HG02884 (cell line): ENCODE data around the gene MELK.
A peak's percentile ranks its signal among the peaks of the same experiment; 100 is the strongest.

Experiments used
- ATAC-seq: cut with Tn5 transposase; IDR thresholded peaks from one replicate; pipeline ENCODE4 v1.9.1; 2021; ENCODE audit warnings: mild to moderate bottlenecking, moderate library complexity; ENCODE audit not compliant: unreplicated experiment

Gene MELK

DNA sequence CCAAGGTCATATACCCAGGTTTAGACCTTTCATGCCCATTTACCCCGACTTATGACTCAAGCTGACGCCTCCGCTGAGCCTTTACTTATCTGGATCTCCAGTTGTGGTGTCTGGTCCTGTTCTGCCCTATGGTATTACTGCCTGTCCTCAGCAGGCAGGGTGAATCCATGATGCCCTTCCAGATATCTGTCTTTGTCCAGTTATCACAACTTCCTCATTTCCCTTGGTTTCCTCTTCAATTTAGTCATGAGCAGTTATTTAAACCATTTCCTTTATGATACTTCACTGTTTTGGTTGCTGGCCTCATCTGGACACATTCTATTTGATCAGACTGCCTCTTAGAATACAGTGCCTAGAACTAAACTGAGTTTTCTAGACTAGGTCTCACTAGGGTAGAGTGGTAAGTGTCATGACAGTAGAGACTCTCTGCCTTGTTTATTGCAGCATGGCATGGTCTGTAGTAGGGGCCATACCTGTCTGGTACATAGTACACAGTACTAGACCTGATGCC is 93.3 kb downstream of the MELK start:
- peak; percentile 70 for ATAC-seq

DNA sequence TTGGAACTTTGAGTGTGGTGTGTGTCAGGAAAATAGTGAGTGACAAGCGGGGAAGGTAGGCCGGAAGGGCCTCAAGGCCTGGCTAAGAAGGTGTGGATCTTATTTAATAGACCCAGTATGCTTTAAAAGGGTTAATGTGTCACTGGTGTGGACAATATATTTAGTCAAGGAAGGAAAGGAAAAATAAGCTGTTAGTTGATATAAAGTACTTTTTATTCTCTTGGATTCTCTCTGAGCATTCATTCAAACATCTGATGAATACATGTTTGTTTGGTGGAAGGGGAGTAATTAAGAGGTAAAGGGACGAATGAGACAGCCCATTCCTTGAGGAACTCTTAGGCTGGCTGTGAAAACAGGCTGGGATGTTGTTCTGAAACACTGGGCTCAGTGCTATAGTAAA is 98.9 kb downstream of the MELK start:
- no peak for ATAC-seq

DNA sequence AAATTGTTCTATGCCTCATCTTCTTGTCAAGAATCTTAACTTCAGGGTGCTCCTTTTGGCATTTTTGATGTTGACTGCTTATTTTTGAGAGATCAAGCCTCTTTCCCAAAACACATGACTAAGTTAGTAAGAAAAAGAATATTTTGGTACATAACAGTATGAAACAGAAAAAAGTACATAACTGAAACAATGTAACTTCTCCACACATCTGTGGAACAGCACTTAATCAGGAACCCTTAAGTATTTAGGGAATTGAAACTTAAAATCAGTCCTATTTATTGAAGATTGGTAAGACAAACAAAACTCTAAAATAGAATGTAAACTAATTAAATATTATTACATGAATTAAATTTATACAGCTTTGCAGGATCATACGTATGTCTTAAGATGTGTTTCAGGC is 103.4 kb downstream of the MELK start:
- no peak for ATAC-seq

DNA sequence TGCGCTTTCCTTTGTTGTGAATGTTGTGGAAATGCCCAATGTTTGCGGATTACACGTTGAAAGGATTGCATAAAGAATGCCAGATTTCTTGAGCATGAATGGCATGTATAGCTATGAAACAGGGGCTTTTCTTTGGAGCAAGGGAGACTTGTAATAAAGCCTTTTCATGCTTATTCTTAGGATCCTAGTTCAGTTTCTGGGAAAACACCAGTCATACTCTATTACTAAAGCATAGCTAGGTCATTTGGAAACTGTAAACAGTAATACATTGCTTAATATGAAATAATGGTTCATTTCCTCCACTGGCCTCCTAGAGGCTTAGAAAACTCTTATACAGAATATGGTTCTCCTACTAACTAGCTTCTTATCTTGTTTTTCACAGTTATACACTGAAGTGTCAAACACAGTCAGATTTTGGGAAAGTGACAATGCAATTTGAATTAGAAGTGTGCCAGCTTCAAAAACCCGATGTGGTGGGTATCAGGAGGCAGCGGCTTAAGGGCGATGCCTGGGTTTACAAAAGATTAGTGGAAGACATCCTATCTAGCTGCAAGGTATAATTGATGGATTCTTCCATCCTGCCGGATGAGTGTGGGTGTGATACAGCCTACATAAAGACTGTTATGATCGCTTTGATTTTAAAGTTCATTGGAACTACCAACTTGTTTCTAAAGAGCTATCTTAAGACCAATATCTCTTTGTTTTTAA is 104.2 kb downstream of the MELK start:
- ATAC-seq, result no peak

DNA sequence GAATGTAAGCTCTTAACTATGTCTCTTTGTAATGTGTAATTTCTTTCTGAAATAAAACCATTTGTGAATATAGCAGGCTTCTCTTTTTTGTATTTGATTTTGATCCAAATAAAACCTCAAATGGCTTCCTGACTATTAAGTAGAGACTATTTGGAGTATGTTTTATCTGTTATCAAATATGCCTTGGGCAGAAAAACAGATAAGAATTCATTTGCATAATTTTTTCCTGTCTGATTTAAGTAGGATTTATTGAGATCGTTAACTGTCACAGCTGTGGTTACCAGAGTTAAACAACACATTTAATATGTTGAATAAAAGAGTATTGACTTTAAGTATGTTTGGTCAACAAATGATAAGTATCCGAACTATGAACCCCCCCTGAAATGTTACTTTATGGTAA is 104.9 kb downstream of the MELK start:
- ATAC-seq, result no peak

DNA sequence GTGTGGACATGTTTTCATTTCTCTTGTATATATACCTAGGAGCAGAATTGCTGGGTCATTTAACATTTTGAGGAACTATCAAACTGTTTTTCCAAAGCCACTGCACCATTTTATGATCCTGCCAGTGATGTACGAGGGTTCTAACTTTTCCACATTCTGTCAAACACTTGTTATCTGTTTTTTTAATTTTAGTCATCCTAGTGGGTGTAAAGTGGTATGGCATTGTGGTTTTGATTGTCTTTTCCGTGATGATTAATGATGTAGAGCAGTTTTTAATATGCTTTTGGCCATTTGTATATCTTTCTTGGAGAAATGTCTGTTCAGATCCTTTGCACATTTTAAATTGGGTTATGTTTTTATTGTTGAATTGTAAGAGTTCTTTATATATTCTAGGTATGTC is 107.0 kb downstream of the MELK start:
- no peak for ATAC-seq

DNA sequence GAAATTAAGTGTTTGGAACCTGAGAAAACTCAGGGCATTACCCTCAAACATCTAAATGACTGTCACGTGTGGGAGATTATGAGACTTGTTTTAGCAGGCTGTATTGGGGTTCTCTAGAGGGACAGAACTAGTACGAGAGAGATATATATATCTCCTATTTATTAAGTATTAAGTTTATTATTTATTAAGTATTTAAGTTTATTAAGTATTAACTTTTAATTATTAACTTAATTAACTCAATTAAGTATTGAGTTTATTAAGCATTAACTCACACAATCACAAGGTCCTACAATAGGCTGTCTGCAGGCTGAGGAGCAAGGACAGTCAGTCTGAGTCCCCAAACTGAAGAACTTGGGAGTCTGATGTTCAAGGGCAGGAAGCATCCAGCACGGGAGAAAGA is 113.8 kb downstream of the MELK start:
- no peak for ATAC-seq

DNA sequence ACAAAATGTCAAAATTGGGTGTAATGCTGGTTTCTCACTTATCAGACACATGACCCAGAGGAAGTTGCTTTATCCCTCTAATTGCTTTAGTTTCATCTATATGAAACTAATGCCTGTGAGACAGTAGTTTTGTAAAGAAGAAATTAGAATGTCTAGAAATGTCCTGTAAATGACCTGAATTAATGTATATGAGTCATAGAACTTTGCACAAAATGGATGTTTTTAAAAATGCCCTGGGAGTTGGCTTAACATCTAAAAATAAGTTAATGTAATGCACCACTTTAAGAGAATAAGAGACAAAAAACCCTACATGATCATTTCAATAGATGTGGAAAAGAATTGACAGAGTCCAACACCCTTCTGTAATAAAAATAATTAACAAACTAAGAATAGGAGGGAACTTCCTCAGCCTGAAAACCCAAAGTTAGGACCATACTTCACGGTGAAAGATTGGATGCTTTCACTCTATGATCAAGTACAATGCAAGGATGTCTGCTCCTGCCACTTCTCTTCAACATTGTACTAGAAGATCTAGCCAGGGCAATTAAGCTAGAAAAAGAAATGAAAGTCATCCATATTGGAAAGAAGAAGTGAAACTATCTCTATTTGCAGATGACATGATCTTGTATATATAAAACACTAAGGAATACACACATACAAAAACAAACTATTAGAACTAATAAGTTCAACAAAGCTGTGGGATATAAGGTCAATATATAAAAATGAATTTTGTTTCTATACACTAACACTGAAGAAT is 117.9 kb downstream of the MELK start:
- no peak for ATAC-seq

DNA sequence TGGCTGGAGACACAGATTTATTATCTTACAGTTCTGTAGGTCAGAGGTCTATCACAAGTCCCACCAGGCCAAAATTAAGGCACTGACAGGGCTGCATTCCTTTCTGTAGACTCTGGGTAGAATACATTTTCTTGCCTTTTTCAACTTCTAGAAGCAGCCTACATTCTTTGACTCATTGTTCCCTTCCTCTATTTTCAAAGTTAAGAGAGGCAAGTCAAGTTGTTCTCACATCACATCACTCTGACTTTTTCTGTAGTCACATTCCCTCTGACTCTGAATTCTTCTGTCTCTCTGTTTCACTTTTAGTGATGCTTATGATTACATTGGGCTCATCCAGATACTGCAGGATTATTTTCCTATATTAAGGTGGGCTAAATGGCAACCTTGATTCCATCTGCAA is 119.0 kb downstream of the MELK start:
- ATAC-seq, result no peak

DNA sequence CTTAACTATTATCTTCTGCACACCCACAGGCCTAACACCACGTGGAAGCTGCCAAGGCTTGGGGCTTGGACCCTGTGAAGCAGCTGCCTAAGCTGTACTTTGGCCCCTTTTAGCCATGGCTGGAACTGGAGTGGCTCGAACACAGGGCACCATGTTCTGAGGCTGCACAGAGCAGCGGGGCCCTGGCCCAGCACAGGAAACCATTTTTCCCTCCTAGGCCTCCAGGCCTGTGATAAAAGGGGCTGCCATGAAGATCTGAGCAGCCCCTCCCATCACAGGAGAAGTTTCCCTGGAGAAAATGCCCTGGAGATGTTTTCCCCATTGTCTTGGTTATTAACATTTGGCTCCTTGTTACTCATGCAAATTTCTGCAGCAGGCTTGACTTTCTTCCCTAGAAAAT is 126.3 kb downstream of the MELK start:
- ATAC-seq, result no peak

DNA sequence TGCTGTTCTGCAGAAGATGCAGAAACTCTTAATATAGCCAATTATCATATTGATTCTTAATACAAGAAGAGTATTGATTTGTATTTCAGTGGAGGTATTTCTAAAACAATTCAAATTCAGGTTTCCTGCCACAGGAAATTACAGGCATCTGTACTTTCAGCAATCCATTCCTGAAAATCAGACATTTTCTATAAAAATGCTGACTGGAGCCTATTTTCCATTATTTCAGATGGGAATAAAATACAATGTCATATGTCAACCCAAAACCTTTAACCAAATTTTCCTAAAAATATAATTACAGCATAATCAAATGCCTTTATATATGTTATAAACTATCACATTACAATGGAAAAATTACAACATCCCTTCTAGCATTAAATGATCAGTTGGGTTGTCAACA is 131.5 kb downstream of the MELK start:
- ATAC-seq, result no peak

DNA sequence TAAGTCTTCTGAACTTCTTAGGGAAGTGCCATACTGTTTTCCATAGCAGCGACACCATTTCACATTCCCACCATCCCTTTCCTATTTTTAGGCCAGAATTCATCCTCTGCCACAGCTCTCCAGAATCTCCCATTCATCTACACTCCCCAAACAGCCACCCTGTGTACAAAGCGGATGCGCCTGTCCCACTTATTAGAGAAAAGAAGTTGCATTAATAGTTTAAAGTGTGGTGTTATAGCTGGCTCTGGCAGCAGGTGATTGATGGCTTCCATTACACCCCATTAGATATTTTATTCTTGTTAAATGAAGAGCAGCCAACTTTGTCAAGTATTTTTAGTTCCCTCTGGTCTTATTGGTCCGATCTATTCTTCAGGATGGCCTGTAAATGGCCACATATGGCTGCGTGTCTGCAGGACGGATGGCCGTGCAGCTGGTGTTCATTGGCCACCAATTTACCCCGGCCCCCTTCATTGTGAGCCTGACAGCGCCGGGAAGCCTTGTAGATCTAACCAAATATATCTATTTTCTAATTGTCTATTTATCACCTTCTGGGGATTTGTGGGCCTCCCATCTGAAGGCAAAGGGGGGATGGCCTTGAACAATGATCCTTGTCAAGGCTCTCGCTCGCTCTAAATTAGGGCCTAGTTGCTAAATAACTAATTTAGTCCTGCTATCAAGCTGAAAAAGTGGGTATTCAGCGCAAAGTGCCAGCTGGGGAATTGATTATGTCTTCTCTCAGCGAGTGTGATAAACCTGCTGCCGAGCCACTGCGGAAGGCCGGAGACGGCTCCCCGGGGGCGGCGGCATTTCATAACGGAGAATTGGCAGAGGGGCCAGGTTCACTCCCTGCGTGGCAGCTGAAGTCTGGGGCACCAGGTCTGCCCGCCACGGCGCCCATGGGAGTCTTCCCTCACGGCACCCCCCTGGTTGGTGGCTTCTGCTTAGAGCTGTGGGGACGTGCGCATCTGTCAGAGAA is 141.1 kb downstream of the MELK start:
- no peak for ATAC-seq

DNA sequence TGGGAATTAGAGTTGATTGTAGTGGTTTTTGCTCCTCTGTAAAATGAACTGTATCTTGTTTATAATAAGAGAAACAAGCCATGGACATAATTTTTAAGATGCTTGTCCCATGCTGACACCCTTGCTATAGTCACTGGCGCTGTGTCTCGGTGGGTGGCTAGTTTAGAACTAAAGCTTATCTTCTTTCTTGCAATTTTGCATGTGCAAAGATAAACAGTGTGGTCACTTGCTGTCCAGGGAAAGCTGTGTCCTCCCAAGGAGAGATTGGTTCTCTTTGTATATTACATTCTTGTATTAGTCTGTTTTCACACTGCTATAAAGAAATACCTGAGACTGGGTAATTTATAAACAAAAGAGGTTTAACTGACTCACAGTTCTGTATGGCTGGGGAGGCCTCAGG is 143.8 kb downstream of the MELK start:
- no peak for ATAC-seq

DNA sequence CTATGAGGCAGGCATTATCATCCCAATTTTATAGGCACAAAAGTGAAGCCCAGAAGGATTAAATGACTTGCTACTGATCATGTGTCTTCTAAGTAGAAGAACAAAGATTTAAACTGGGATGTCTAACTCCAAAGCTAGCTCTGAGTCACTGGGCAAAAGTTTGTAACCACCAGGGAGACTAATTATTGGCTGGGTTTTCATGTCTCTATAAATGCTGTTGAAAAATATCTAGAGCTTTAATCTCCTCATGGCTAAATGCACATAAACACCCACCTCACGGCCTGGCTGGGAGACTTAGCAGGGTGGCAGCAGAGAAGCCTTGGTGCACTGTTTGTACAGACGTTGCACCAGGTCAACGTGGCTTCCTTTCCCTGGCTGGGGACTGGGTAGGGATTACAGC is 144.6 kb downstream of the MELK start:
- no peak for ATAC-seq

DNA sequence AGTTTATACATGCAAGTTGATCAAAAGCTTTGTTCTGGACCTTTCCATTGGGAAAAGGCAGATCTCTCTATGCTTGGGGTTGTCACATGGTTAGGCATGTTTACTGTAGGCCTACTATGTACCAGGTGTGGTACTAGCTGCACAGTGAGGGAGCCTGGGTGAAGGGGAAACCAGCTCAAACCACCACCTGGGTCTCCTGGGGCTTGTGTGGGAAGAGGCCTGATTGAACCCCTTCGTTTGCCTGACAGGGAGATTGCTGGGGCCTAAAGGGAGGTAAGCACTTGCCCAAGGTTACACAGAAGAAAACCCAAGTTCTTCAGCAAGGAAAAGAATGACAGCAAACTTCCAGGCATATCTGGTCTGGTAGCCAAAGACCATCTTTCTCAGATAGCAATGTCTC is 145.9 kb downstream of the MELK start:
- no peak for ATAC-seq

DNA sequence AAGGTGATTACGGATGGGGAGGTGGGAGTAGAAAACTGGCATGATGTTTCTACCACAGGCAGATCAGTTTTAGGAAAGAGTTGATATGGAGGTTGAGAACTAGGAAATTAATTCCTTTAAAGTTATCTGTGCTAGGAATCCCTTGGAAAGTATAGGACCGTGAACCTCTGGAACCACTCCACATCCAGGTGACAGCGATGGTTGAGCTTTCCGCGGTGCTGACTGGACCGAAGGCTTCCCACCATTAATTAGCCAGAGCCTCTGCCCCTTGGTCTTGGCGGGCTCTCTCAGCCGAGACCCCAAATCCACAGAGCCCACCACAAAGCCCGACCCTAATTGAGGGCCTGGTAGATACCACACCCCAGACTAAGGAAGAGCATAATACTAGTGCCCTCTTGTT is 147.3 kb downstream of the MELK start:
- no peak for ATAC-seq

DNA sequence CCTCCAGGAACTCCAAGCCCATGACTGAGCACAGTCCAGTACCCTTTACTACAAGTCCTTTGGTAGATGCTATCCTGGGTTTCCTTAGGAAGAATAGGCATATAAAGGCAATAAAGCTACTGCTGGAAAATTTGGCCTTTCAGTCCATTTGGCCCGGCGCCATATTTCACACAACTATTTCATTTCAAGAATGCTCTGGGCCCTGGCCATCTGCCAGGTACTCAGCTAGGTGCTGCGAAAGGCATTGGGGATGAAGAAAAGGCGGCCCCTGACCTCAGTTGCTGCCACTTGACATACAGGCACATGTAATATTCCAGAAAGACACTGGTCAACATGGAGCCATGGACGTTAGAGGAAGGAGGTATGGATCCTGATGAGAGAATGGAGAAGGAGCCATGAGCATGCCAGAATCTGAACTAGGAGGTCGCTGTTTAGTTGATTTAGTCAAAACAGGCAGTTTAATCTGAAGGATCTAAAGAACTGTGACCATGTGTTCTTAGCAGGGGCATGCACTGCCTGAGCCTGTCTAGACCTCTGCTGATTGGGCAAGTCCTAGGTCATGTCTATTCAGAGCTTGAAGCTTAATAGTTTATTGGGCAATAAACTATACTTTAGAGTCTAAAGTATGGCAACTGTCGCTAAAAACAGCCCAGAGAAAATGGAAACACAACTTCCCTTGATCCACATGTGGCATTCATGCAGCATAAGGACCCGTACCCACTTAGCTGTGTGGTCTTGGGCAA is 149.3 kb downstream of the MELK start:
- no peak for ATAC-seq

DNA sequence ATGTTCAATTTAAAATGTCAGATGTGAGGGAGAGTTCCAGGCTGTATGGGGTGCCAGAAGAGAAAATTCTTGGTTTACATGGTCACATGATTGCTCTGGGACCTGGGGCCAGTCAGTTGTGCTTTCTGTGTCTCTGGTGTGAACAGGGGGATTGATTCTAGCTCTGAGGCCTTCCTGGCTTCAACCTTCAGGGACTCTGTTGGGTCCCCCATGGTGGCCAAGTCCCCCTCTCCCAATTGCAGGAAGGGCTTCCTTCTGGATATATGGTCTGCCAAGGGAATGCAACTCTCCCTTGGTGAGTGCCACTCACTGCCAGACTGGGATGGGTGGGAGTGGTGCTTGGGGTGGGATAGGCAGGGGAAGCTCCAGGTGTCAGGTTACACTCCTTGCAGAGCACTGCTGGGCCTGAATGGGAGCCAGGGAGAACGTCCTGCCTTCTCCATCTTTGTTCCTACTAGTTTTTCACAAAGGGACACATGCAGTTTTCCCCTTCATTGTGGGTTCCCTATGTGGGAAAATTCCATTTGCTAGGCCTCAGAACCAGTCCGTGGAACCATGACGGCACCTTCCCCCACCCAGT is 153.2 kb downstream of the MELK start:
- ATAC-seq, result no peak
